ENCODE data around the gene SEMA3D.

SEMA3D gene

GRCh38 chr7:85119934-85120333 lies 66.9 kb downstream of the SEMA3D start:
- H3K79me2 ChIP-seq = no peaks in the 10 kb centered on the region
- no peaks in the 10 kb centered on the region for H3K27me3 ChIP-seq (ENCODE audit: control insufficient read depth, insufficient read depth, low read length)
- no peaks in the 10 kb centered on the region for H3K36me3 ChIP-seq (ENCODE audit: control insufficient read depth, insufficient read depth, low read length)
- no peak overlapping the region for H3K4me3 ChIP-seq (ENCODE audit: low read depth, low read length)
- H3K9ac ChIP-seq = no peak overlapping the region
- no peak overlapping the region for H2AFZ ChIP-seq
- TF ChIP-seq CTCF (IDR thresholded peaks at IDR 0.05) = no peak
- H3K27ac ChIP-seq = no peak overlapping the region
- H3K4me1 ChIP-seq = no peaks in the 10 kb centered on the region
- H3K9me3 ChIP-seq (ENCODE audit: control insufficient read depth, low read length) = no peaks in the 10 kb centered on the region
- no peak overlapping the region for H3K4me2 ChIP-seq (ENCODE audit: low read length)

- H3K4me1 ChIP-seq = no peaks in the 10 kb centered on the region
- no peaks in the 10 kb centered on the region for H3K9me3 ChIP-seq (ENCODE audit: control insufficient read depth, low read length)
- no peaks in the 10 kb centered on the region for H3K79me2 ChIP-seq
- H3K4me3 ChIP-seq (ENCODE audit: low read depth, low read length) = no peak overlapping the region
- no peaks in the 10 kb centered on the region for H3K36me3 ChIP-seq (ENCODE audit: control insufficient read depth, insufficient read depth, low read length)
- H3K27me3 ChIP-seq (ENCODE audit: control insufficient read depth, insufficient read depth, low read length) = no peaks in the 10 kb centered on the region
- H2AFZ ChIP-seq = no peak overlapping the region
- TF ChIP-seq CTCF (IDR thresholded peaks at IDR 0.05) = no peak
- no peak overlapping the region for H3K4me2 ChIP-seq (ENCODE audit: low read length)
- no peak overlapping the region for H3K27ac ChIP-seq
- no peak overlapping the region for H3K9ac ChIP-seq
Measured at GRCh38 chr7:85115862-85116261, 71.0 kb downstream of the SEMA3D start.

- H3K36me3 ChIP-seq (ENCODE audit: control insufficient read depth, insufficient read depth, low read length) = no peaks in the 10 kb centered on the region
- no peaks in the 10 kb centered on the region for H3K9me3 ChIP-seq (ENCODE audit: control insufficient read depth, low read length)
- no peaks in the 10 kb centered on the region for H3K79me2 ChIP-seq
- TF ChIP-seq CTCF (IDR thresholded peaks at IDR 0.05) = no peak
- no peak overlapping the region for H3K4me2 ChIP-seq (ENCODE audit: low read length)
- H3K27ac ChIP-seq = no peak overlapping the region
- no peak overlapping the region for H3K9ac ChIP-seq
- no peaks in the 10 kb centered on the region for H3K27me3 ChIP-seq (ENCODE audit: control insufficient read depth, insufficient read depth, low read length)
- no peak overlapping the region for H3K4me3 ChIP-seq (ENCODE audit: low read depth, low read length)
- no peaks in the 10 kb centered on the region for H3K4me1 ChIP-seq
- H2AFZ ChIP-seq = no peak overlapping the region
Measured at GRCh38 chr7:85115006-85115405, 71.8 kb downstream of the SEMA3D start.

- no peaks in the 10 kb centered on the region for H3K36me3 ChIP-seq (ENCODE audit: control insufficient read depth, insufficient read depth, low read length)
- no peaks in the 10 kb centered on the region for H3K27me3 ChIP-seq (ENCODE audit: control insufficient read depth, insufficient read depth, low read length)
- no peaks in the 10 kb centered on the region for H3K4me1 ChIP-seq
- no peak overlapping the region for H3K27ac ChIP-seq
- H3K9ac ChIP-seq = no peak overlapping the region
- TF ChIP-seq CTCF (IDR thresholded peaks at IDR 0.05) = no peak
- H3K4me3 ChIP-seq (ENCODE audit: low read depth, low read length) = no peak overlapping the region
- no peaks in the 10 kb centered on the region for H3K9me3 ChIP-seq (ENCODE audit: control insufficient read depth, low read length)
- no peak overlapping the region for H3K4me2 ChIP-seq (ENCODE audit: low read length)
- no peaks in the 10 kb centered on the region for H3K79me2 ChIP-seq
- H2AFZ ChIP-seq = no peak overlapping the region
Measured at GRCh38 chr7:85114342-85114741, 72.5 kb downstream of the SEMA3D start.

GRCh38 chr7:85111761-85112160 lies 75.1 kb downstream of the SEMA3D start:
- Histone ChIP-seq H3K27me3 (ENCODE audit: control insufficient read depth, insufficient read depth, low read length) (no peaks in the 10 kb centered on the region), H3K4me1 (no peaks in the 10 kb centered on the region), H3K79me2 (no peaks in the 10 kb centered on the region), H3K36me3 (ENCODE audit: control insufficient read depth, insufficient read depth, low read length) (no peaks in the 10 kb centered on the region), H3K4me2 (ENCODE audit: low read length) (no peak overlapping the region), H2AFZ (no peak overlapping the region), H3K9me3 (ENCODE audit: control insufficient read depth, low read length) (no peaks in the 10 kb centered on the region), H3K9ac (no peak overlapping the region), H3K27ac (no peak overlapping the region), H3K4me3 (ENCODE audit: low read depth, low read length) (no peak overlapping the region)
- no peak for TF ChIP-seq CTCF (IDR thresholded peaks at IDR 0.05)
